H9 (cell line): ENCODE data around the gene NTF4. TPM values are rescaled to one million over a fixed set of nuclear protein-coding genes. Genes with fewer than 3 reads are reported as not detected.
A peak's percentile ranks its signal among the peaks of the same experiment; 100 is the strongest.
"Not testable (repeated sequence)": the region's sequence is repeated elsewhere in the genome, so short reads cannot be mapped to it uniquely, and the experiment has no call there.

Experiments used
- DNase-seq: peaks from one replicate; pipeline ENCODE4 v3.0.0-alpha.2; 2017
- H2AFZ ChIP-seq: one replicate; pipeline ENCODE4 v1.6.1; 2013; ENCODE audit warnings: mild to moderate bottlenecking, low read length, control low read depth, moderate library complexity
- H2AK5ac ChIP-seq: 2 replicates; pipeline ENCODE4 v1.6.1; 2013; ENCODE audit warnings: low read length, control low read depth, mixed read lengths; ENCODE audit not compliant: insufficient read length
- H2BK120ac ChIP-seq: one replicate; pipeline ENCODE4 v1.6.1; 2013; ENCODE audit warnings: low read depth, mild to moderate bottlenecking, low read length, control low read depth, inconsistent platforms; ENCODE audit not compliant: poor library complexity, severe bottlenecking
- H2BK12ac ChIP-seq: 2 replicates; pipeline ENCODE4 v1.6.1; 2013; ENCODE audit warnings: low read length, control low read depth, mixed read lengths, low read depth; ENCODE audit not compliant: insufficient read length
- H2BK15ac ChIP-seq: 2 replicates; pipeline ENCODE4 v1.6.1; 2013; ENCODE audit warnings: low read depth, low read length, control low read depth
- H2BK20ac ChIP-seq: one replicate; pipeline ENCODE4 v1.6.1; 2013; ENCODE audit warnings: low read depth, mild to moderate bottlenecking, low read length, control low read depth, inconsistent platforms; ENCODE audit not compliant: poor library complexity, severe bottlenecking
- H2BK5ac ChIP-seq: 2 replicates; pipeline ENCODE4 v1.6.1; 2013; ENCODE audit warnings: low read length, control low read depth, mixed read lengths; ENCODE audit not compliant: insufficient read length
- H3K14ac ChIP-seq: 2 replicates; pipeline ENCODE4 v1.6.1; 2013; ENCODE audit warnings: low read length, control low read depth; ENCODE audit not compliant: insufficient read depth
- H3K18ac ChIP-seq: 2 replicates; pipeline ENCODE4 v1.6.1; 2013; ENCODE audit warnings: low read depth, mild to moderate bottlenecking, mixed read lengths, low read length, control low read depth; ENCODE audit not compliant: insufficient read length
- H3K23ac ChIP-seq: 2 replicates; pipeline ENCODE4 v1.6.1; 2013; ENCODE audit warnings: low read length, control low read depth, mixed read lengths, low read depth; ENCODE audit not compliant: insufficient read length
- H3K23me2 ChIP-seq: 2 replicates; pipeline ENCODE4 v1.6.1; 2013; ENCODE audit warnings: low read depth, mild to moderate bottlenecking, mixed read lengths, low read length, control low read depth; ENCODE audit not compliant: insufficient read length, poor library complexity, severe bottlenecking
- H3K27ac ChIP-seq: 2 replicates; pipeline ENCODE4 v1.5.1; 2013; ENCODE audit warnings: low read length, control low read depth, mixed read lengths, low read depth; ENCODE audit not compliant: insufficient read length
- H3K27me3 ChIP-seq: 2 replicates; pipeline ENCODE4 v1.6.1; 2013; ENCODE audit warnings: low read length, control low read depth, inconsistent platforms; ENCODE audit not compliant: insufficient read depth
- H3K4ac ChIP-seq: 2 replicates; pipeline ENCODE4 v1.6.1; 2013; ENCODE audit warnings: low read depth, mild to moderate bottlenecking, control low read depth, inconsistent platforms, low read length, moderate library complexity
- H3K4me1 ChIP-seq: 2 replicates; pipeline ENCODE4 v1.6.1; 2013; ENCODE audit warnings: low read length, control low read depth, inconsistent platforms; ENCODE audit not compliant: insufficient read depth
- H3K4me2 ChIP-seq: 2 replicates; pipeline ENCODE4 v1.6.1; 2013; ENCODE audit warnings: low read length, control low read depth, mixed read lengths; ENCODE audit not compliant: insufficient read length, insufficient read depth
- H3K56ac ChIP-seq: 2 replicates; pipeline ENCODE4 v1.6.1; 2013; ENCODE audit warnings: low read depth, mild to moderate bottlenecking, mixed read lengths, low read length, control low read depth; ENCODE audit not compliant: insufficient read length
- H3K79me1 ChIP-seq: 2 replicates; pipeline ENCODE4 v1.6.1; 2013; ENCODE audit warnings: low read depth, mild to moderate bottlenecking, moderate library complexity, low read length, control low read depth, inconsistent platforms; ENCODE audit not compliant: insufficient read depth, poor library complexity, severe bottlenecking
- H3K79me2 ChIP-seq: 2 replicates; pipeline ENCODE4 v1.6.1; 2013; ENCODE audit warnings: low read length, control low read depth, inconsistent platforms; ENCODE audit not compliant: insufficient read depth
- H3K9ac ChIP-seq: 2 replicates; pipeline ENCODE4 v1.6.1; 2013; ENCODE audit warnings: low read length, control low read depth, mixed read lengths; ENCODE audit not compliant: insufficient read length; ENCODE audit errors: extremely low read depth
- H3K9me3 ChIP-seq: one replicate; pipeline ENCODE4 v1.6.1; 2013; ENCODE audit warnings: low read depth, low read length, inconsistent platforms; ENCODE audit not compliant: control insufficient read depth
- H3T11ph ChIP-seq: one replicate; pipeline ENCODE4 v1.6.1; 2013; ENCODE audit warnings: mild to moderate bottlenecking, low read length, control low read depth, inconsistent platforms
- H4K20me1 ChIP-seq: one replicate; pipeline ENCODE4 v1.6.1; 2013; ENCODE audit not compliant: control insufficient read depth, insufficient read length, insufficient read depth
- H4K5ac ChIP-seq: 2 replicates; pipeline ENCODE4 v1.6.1; 2013; ENCODE audit warnings: low read depth, mild to moderate bottlenecking, mixed read lengths, low read length, control low read depth; ENCODE audit not compliant: insufficient read length
- H4K8ac ChIP-seq: replicated peaks from 2 replicates; pipeline ENCODE4 v1.6.1; 2013; ENCODE audit warnings: low read length, control low read depth, mixed read lengths, low read depth; ENCODE audit not compliant: insufficient read length
- H4K91ac ChIP-seq: 2 replicates; pipeline ENCODE4 v1.6.1; 2013; ENCODE audit warnings: low read depth, mild to moderate bottlenecking, moderate library complexity, mixed read lengths, low read length, control low read depth; ENCODE audit not compliant: insufficient read length
- H3K27ac Mint-ChIP-seq, 3 experiments: 2 replicates in 2 of 3; 3 replicates in 1 of 3; pipeline ENCODE4 v1.8.0; 2020 to 2021; ENCODE audit warnings: mixed read lengths in 3 of 3, mild to moderate bottlenecking in 1 of 3, moderate library complexity in 1 of 3
- H3K27me3 Mint-ChIP-seq: 2 replicates; pipeline ENCODE4 v1.8.0; 2021; ENCODE audit warnings: low read depth, mild to moderate bottlenecking, moderate library complexity, mixed read lengths
- H3K36me3 Mint-ChIP-seq, 3 experiments: 2 replicates in 2 of 3; 3 replicates in 1 of 3; pipeline ENCODE4 v1.8.0; 2020 to 2021; ENCODE audit warnings: low read depth in 3 of 3, mixed read lengths in 3 of 3; ENCODE audit not compliant: insufficient read depth in 1 of 3
- H3K4me1 Mint-ChIP-seq, 2 experiments: 2 replicates each; pipeline ENCODE4 v1.8.0; 2020; ENCODE audit warnings: mixed read lengths in 2 of 2
- H3K4me3 Mint-ChIP-seq, 2 experiments: 2 replicates in 1 of 2; 3 replicates in 1 of 2; pipeline ENCODE4 v1.8.0; 2020 to 2021; ENCODE audit warnings: mild to moderate bottlenecking in 2 of 2, mixed read lengths in 2 of 2, moderate library complexity in 1 of 2
- H3K9me3 Mint-ChIP-seq, 2 experiments: 2 replicates in 1 of 2; 3 replicates in 1 of 2; pipeline ENCODE4 v1.8.0; 2020; ENCODE audit warnings: mild to moderate bottlenecking in 2 of 2, mixed read lengths in 2 of 2, moderate library complexity in 1 of 2
- CTCF ChIP-seq: fragments of 200-600 bp; sonication (generic); conservative IDR thresholded peaks from 3 replicates; pipeline ENCODE4 v1.8.0; 2021; ENCODE audit warnings: antibody characterized with exemption, mild to moderate bottlenecking
- WGBS: extraction: QIAGEN DNeasy Blood & Tissue Kit; methylation state at CpG from one replicate; pipeline ENCODE4 v1.1.7; 2013; ENCODE audit warnings: missing lambda C conversion rate, low lambda C conversion rate, mixed read lengths; ENCODE audit not compliant: insufficient read length; ENCODE audit errors: extremely low coverage; 5-methylcytosine and 5-hydroxymethylcytosine counted together
- total RNA-seq: library from RNA; stranded (reverse); gene quantifications from 2 replicates; pipeline ENCODE4 v1.2.1, GENCODE V29; 2021

Gene NTF4
- total RNA-seq, 1 experiment from 2014 or later = 2.1 TPM

- not testable (repeated sequence) for H3K9me3 Mint-ChIP-seq, H3K9me3 ChIP-seq, H2BK5ac ChIP-seq, H2BK20ac ChIP-seq, H3T11ph ChIP-seq, H2AK5ac ChIP-seq, H4K8ac ChIP-seq, H3K4me2 ChIP-seq, H3K79me1 ChIP-seq, H3K4me1 Mint-ChIP-seq, H3K23ac ChIP-seq, H3K14ac ChIP-seq, H3K79me2 ChIP-seq, H3K27ac Mint-ChIP-seq, H4K91ac ChIP-seq, H3K18ac ChIP-seq, H3K4me1 ChIP-seq, H2BK12ac ChIP-seq, H3K36me3 Mint-ChIP-seq, H3K4ac ChIP-seq, H2BK120ac ChIP-seq, H3K27ac ChIP-seq, H2BK15ac ChIP-seq, H3K56ac ChIP-seq, H4K20me1 ChIP-seq, H3K23me2 ChIP-seq, H3K27me3 ChIP-seq, H3K9ac ChIP-seq, H2AFZ ChIP-seq, H3K4me3 Mint-ChIP-seq, H4K5ac ChIP-seq
- peak; percentile 88 for TF ChIP-seq CTCF
- peak; percentile 77 for DNase-seq
- peaks cover 21% of the 10 kb centered on the region for H3K27me3 Mint-ChIP-seq
- WGBS = no CpG with 5 or more reads among the region's 18 CpGs
Measured at GRCh38 chr19:49036815-49037214, 27.8 kb downstream of the NTF4 start, which contains the start of gene CGB1. Gene CGB1 (minus strand): TSS chr19:49036895. CDS start chr19:49036711, 184 bp downstream.
